ENCODE data around the gene TMEM232. TPM values are rescaled to one million over a fixed set of nuclear protein-coding genes. Genes with fewer than 3 reads are reported as not detected.

TMEM232 gene
- total RNA-seq, 2 experiments from 2014 or later, result 0.98 to 1.1 TPM

- H3K27ac ChIP-seq (ENCODE audit: low read depth in 1 of 2, low read length in 2 of 2), result no peak overlapping the region
- no peaks in the 10 kb centered on the region for H3K36me3 ChIP-seq (ENCODE audit: insufficient read depth, low read length)
- DNase-seq (peak in 2 of 14 experiments; percentile 7 to 12), ATAC-seq (ENCODE audit: poor library complexity) (no peak)
- H3K27me3 ChIP-seq (ENCODE audit: control insufficient read depth in 1 of 2, insufficient read depth in 2 of 2, low read length in 2 of 2), result peaks cover 0 to 4% of the 10 kb centered on the region in 2 experiments
- Mint-ChIP-seq H3K27ac (no peak overlapping the region), H3K27me3 (peaks cover 4% of the 10 kb centered on the region), H3K9me3 (no peaks in the 10 kb centered on the region), H3K4me3 (no peak overlapping the region), H3K36me3 (ENCODE audit: low read depth) (no peaks in the 10 kb centered on the region), H3K4me1 (ENCODE audit: low read depth) (no peaks in the 10 kb centered on the region)
- TF ChIP-seq, protein P1, sequence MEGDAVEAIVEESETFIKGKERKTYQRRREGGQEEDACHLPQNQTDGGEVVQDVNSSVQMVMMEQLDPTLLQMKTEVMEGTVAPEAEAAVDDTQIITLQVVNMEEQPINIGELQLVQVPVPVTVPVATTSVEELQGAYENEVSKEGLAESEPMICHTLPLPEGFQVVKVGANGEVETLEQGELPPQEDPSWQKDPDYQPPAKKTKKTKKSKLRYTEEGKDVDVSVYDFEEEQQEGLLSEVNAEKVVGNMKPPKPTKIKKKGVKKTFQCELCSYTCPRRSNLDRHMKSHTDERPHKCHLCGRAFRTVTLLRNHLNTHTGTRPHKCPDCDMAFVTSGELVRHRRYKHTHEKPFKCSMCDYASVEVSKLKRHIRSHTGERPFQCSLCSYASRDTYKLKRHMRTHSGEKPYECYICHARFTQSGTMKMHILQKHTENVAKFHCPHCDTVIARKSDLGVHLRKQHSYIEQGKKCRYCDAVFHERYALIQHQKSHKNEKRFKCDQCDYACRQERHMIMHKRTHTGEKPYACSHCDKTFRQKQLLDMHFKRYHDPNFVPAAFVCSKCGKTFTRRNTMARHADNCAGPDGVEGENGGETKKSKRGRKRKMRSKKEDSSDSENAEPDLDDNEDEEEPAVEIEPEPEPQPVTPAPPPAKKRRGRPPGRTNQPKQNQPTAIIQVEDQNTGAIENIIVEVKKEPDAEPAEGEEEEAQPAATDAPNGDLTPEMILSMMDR (IDR thresholded peaks at IDR 0.05), result peak; percentile 52
- H3K9me3 ChIP-seq (ENCODE audit: control insufficient read depth in 1 of 2, insufficient read depth in 1 of 2, low read length in 2 of 2), result no peaks in the 10 kb centered on the region
- no peak overlapping the region for H3K4me3 ChIP-seq (ENCODE audit: low read length)
- ChIA-PET POLR2A (interaction anchor here (0.7 kb wide), 1 partner anchor 902 kb away, joined by 3 read pairs; no protein-coding TSS in a partner anchor), CTCF (no interaction called here)
- H3K4me1 ChIP-seq (ENCODE audit: insufficient read depth, low read length), result no peaks in the 10 kb centered on the region
- intact Hi-C loops (cut with DNase I, micrococcal nuclease), result no loop called here
These were observed 136.3 kb downstream of the TMEM232 start for GRCh38 chr5:110590187-110590586.

- intact Hi-C loops (cut with DNase I, micrococcal nuclease), result no loop called here
- Mint-ChIP-seq H3K4me1 (ENCODE audit: low read depth) (no peaks in the 10 kb centered on the region), H3K9me3 (no peaks in the 10 kb centered on the region), H3K36me3 (ENCODE audit: low read depth) (no peaks in the 10 kb centered on the region), H3K27ac (no peak overlapping the region), H3K27me3 (no peaks in the 10 kb centered on the region), H3K4me3 (no peak overlapping the region)
- no peaks in the 10 kb centered on the region for H3K27me3 ChIP-seq (ENCODE audit: control insufficient read depth in 1 of 2, insufficient read depth in 2 of 2, low read length in 2 of 2)
- H3K9me3 ChIP-seq (ENCODE audit: control insufficient read depth in 1 of 2, insufficient read depth in 1 of 2, low read length in 2 of 2), result no peaks in the 10 kb centered on the region
- H3K4me1 ChIP-seq (ENCODE audit: insufficient read depth, low read length), result no peaks in the 10 kb centered on the region
- TF ChIP-seq, protein P1 (IDR thresholded peaks at IDR 0.05), result no peak
- ChIA-PET CTCF (no interaction called here), POLR2A (no interaction called here)
- H3K27ac ChIP-seq (ENCODE audit: low read depth in 1 of 2, low read length in 2 of 2), result no peak overlapping the region
- H3K4me3 ChIP-seq (ENCODE audit: low read length), result no peak overlapping the region
- ATAC-seq (ENCODE audit: poor library complexity) (no peak), DNase-seq (no peak)
- H3K36me3 ChIP-seq (ENCODE audit: insufficient read depth, low read length), result no peaks in the 10 kb centered on the region
These were observed 138.0 kb downstream of the TMEM232 start for GRCh38 chr5:110588286-110588980.

DNA sequence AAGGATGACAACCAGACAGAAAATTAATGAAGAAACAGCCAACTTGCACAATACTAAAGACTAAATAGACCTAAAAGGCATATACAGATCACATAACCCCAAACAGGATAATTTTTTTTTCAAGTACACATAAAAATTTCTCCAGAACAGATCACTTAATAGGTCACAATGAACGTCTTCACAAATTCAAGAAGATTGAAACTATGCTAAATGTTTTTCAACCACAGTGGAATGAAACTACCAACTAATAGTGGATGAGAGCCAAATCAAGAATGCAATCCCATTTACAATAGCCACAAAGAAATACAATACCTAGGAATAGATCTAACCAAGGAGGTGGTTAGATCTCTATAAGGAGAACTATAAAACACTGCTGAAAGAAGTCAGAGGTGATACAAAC is 145.8 kb downstream of the TMEM232 start:
- Histone ChIP-seq H3K27ac (ENCODE audit: low read depth in 1 of 2, low read length in 2 of 2) (no peak overlapping the region), H3K4me1 (ENCODE audit: insufficient read depth, low read length) (no peaks in the 10 kb centered on the region), H3K9me3 (ENCODE audit: control insufficient read depth in 1 of 2, insufficient read depth in 1 of 2, low read length in 2 of 2) (no peaks in the 10 kb centered on the region), H3K36me3 (ENCODE audit: insufficient read depth, low read length) (no peaks in the 10 kb centered on the region), H3K27me3 (ENCODE audit: control insufficient read depth in 1 of 2, insufficient read depth in 2 of 2, low read length in 2 of 2) (peaks cover 0 to 2% of the 10 kb centered on the region in 2 experiments), H3K4me3 (ENCODE audit: low read length) (no peak overlapping the region)
- no peaks in the 10 kb centered on the region for H3K36me3 Mint-ChIP-seq (ENCODE audit: low read depth)
- intact Hi-C loops (cut with DNase I, micrococcal nuclease), result no loop called here
- H3K27me3 Mint-ChIP-seq, result no peaks in the 10 kb centered on the region
- no peak for ATAC-seq (ENCODE audit: poor library complexity)
- H3K4me1 Mint-ChIP-seq (ENCODE audit: low read depth), result no peaks in the 10 kb centered on the region
- ChIA-PET CTCF (no interaction called here), POLR2A (no interaction called here)
- H3K4me3 Mint-ChIP-seq, result no peak overlapping the region
- no peak overlapping the region for H3K27ac Mint-ChIP-seq
- DNase-seq, result no peak
- TF ChIP-seq, protein P1 (IDR thresholded peaks at IDR 0.05), result no peak
- H3K9me3 Mint-ChIP-seq, result no peaks in the 10 kb centered on the region

Measured in CD4-positive, alpha-beta T cell (primary cell).